GM18873 (cell line): ENCODE results near the gene KRT32.

Source experiments
- ATAC-seq: cut with Tn5 transposase; IDR thresholded peaks from one replicate; pipeline ENCODE4 v1.9.1; 2021; ENCODE audit warnings: mild to moderate bottlenecking, moderate library complexity, moderate number of reproducible peaks; ENCODE audit not compliant: unreplicated experiment, low FRiP score

The KRT32 gene

GRCh38 chr17:41466988-41467387 lies at the start of gene KRT32:
Gene KRT32 (minus strand): TSS chr17:41467386. CDS start chr17:41467325, 61 bp downstream.
- ATAC-seq, result no peak

- ATAC-seq, result no peak
These were observed 49.7 kb upstream of the KRT32 start for GRCh38 chr17:41516830-41517283.

- ATAC-seq, result no peak
These were observed 49.1 kb upstream of the KRT32 start for GRCh38 chr17:41516147-41516829.

GRCh38 chr17:41513168-41513547 lies 46.0 kb upstream of the KRT32 start:
- no peak for ATAC-seq

DNA sequence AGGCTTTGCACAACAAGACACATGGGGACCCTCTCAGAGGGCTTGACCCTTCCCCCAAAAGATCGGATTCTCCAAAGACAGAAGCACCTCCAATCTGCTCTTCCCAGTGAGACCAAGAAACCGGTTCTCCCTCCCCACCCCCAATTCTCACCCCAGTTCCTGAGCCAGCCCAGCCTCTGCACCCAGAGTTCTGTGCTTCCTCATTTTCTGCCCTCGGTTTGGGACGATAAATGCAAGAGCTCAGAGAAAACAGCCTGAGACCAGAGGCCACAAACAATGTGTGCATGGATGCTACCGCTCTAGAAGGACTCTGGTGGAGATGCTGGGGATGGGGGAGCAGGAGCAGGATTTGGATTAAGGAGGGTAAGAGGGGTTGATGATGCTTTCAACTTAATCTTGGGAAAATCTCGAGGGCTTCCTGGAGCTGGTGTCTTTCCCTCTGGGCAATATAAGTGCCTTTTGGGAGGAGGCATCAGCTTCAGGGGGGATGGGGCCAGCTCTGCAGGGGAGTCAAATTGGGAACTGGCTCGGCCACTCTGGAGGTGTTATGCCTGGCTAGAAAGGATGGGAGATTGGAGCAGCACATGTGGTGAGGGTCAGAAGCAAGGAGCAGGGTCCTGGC lies 45.5 kb upstream of the KRT32 start:
- no peak for ATAC-seq

- ATAC-seq, result no peak
These were observed 44.5 kb upstream of the KRT32 start for GRCh38 chr17:41511716-41512115.

DNA sequence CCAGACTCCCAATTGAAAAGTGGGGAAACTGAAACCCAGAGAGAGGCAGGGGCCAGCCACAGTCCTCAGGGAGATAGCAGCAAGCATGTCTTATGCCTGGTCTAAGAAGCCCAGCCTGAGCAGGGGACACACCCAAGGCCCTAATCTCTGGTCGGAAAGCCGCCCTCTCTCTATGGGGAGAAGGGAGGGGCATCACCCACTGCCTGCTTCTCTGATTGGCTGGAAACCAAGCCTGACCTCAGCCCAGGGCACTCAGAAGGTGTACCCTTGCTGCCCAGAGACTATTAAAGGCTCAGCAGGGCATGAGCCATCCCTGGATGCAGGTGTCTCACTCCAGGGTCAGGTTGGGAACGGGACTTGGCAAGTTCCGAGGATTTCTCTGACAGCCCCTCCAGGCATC lies 43.9 kb upstream of the KRT32 start:
- no peak for ATAC-seq

- no peak for ATAC-seq
These were observed 43.3 kb upstream of the KRT32 start for GRCh38 chr17:41510251-41511065.

GRCh38 chr17:41507315-41507880 lies 40.2 kb upstream of the KRT32 start:
- no peak for ATAC-seq

DNA sequence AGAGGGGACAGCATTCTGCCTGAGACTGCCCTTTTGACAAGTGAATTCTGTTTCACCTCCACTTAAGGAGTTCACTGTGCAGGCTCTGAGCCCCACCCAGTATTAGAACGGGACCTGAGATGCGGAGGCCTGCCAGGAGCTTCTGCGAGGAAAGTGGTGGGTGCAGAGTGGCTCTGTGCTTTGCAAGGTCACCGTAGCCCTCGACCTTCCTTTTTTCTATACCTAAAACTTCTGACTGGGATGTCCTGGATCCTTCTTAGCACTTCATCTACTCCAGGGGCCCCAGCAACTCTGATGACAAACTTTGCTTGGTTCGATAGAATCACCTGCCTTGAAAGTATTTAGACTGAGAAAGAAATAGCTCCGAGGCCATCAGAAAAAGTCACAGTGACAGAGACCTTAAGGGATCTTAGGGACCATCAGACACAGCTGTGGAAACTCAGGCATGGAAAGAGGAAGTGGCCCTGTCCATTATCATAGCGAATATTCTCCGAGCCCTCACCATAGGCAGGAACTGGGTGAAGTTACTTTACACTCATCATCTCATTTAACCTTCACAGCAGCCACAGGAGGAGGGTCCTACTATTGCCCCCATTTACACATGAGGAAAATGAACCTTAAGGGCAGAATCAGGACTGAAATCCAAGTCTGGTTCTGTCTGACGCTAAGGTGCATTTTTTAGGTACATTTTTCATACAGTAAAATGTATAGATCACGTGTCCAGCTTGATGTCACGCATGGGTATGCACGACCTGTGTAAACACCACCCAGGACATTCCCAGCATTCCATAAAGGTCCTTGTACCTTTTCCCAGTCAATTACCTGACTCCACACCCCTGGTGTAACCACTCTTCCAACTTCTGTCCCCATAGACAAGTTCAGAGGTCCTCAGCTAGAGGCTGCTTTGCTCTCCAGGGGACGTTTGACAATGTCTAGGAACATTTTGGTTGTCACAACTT lies 38.9 kb upstream of the KRT32 start:
- no peak for ATAC-seq

DNA sequence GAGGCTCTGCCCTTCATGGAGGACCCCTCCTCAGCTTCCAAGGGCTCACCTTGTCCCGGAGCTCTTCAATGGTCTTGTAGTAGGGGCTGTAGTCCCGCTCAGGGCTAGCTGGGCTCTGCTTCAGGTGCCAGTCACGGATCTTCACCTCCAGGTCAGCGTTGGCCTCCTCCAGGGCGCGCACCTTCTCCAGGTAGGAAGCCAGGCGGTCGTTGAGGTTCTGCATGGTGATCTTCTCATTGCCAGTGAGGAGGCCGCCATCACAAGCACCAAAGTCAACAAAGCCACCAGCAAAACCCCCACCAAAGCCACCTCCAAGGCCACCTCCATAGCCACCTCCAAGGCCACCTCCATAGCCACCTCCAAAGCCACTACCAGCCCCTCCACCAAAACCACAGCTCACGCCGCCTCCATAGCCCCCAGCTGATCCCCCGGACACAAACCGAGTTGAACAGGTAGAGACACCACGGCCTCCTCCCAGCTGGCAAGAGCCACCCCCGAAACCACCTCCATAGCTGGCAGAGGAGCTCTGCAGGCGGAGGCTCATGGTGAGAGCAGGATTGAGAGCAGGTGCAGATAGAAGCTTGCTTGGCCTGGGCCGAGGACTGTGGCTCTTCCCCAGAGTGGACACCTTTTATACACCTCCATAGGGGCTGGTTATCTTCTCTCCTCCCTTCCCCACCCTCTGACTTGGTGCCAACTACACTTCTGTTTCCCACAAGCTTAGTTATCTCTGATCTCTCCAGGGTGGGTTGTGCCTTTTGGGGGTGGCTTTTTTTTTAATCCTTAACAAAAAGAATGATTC lies 38.0 kb upstream of the KRT32 start, which contains the start of gene KRT13:
KRT13 (minus strand) TSS at position 606 of the 802 bp plus-strand sequence; CDS start at position 544, 62 bp downstream.
- no peak for ATAC-seq

- no peak for ATAC-seq
These were observed 37.2 kb upstream of the KRT32 start for GRCh38 chr17:41504246-41504977.

GRCh38 chr17:41503202-41503601 lies 36.0 kb upstream of the KRT32 start:
- no peak for ATAC-seq

DNA sequence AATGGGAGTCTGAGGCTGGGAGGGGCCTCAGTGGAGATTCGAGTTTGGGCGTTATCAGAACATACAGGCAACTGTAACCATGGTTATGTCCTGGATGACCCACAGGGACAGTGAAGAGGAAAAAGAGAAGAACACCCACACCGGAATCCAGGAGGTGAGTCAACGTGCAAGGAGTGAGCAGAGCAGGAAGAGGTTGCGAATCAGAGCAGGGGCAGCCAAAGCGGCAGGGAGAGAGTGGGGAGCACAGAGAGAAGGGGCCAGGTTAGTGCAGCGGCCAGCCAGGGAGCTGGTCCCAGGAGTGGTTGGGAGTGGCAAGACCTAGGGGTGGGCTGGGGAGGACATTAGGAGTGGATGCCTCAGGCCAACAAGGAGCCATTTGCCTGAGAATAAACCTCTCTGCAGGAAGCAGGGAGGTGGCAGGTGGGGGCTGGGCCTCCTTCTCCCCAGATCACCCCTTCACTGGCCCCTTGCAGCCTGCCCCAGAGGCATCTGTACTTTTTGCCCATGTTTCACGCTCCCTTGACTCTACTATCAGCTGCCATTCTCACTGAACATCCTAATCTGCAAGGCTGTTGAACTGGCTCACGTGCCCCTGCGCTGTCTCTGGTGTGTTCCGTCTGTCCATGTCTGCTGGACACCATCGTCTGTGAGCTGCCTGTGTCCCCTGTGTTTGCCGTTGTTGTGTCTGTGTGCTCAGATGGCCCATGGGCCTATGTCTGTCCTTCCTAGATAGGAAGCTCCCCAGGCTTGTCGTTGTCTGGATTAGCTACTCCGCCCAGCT lies 33.1 kb upstream of the KRT32 start:
- ATAC-seq, result no peak

DNA sequence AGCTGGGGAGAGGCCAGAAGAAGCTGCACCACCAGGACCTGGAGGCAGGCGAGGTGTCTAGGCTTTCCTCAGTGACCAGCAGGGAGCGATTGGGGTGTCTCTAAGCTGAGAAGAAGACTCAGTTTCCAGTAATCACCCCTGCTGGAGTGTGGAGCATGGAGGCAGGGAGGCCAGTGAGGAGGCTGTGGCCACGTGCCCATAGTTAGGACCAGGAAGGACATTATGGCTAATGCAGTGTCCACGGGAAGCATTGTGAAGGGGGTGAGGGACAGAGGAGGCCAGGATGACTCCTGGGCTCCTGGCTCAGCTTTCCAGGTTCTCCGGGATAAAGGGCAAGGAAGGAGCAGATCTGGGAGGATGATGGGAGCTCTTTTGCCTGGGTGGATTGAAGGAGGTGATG lies 32.5 kb upstream of the KRT32 start:
- ATAC-seq, result no peak

DNA sequence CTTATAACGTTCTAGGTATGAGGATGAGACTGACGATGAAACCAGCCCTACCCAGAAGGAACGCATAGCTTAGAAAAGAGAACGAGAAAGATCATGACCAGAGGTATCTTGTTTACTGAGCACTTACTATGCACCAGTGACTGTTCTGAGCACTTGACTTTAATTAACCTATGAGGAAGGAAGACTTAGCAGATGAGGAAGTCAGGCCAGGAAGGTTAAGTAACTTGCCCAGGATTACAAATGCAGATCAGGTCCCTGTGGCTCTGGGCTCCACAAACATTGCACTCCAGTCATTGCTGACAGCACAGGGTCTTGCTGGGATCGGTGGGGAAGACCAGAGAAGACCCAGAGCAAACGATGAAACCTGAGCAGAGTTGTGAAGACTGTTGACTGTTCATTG lies 31.1 kb upstream of the KRT32 start:
- ATAC-seq, result no peak

DNA sequence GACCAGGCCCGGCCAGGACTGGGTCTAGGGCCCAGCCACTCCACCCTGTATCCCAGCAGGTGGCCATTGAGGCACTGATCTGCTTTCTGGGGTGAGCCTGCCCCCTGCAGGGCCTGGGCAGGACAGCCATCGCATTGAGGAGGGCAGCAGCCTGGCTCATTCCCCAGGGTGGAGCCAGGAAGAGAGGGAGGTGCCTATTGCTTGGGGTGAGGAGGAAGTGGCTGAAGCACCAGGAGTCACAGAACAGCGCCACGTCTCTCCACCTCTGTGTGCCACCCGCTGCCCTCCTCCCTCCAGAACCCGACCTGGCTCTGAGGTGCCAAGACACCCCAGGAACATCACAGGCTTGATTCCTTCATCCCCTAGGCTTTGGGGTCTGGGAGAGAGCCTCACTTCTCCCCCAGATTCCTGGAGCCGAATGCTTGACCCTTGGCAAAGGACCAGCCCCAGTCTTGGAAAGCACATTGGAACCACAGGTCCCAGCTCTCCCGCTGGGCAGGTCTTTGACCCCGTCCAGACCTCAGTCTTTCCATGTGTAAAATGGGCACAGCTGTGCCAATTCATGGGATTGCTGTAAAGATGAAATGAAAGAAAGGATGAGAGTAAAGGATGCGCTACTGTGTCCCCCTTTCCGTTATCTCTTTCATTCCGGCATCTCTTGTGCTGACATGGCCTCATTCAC lies 29.8 kb upstream of the KRT32 start:
- no peak for ATAC-seq
